Cerebellar cortex (tissue), 1 donor: ENCODE measurements around the gene SHB.

Source experiments
- DNase-seq: peaks from one replicate; pipeline ENCODE4 v3.0.0-alpha.2; 2015; ENCODE audit warnings: low spot score

The SHB gene

GRCh38 chr9:38024036-38024681 lies 44.9 kb downstream of the SHB start:
- DNase-seq, result no peak

GRCh38 chr9:38023661-38024035 lies 45.4 kb downstream of the SHB start:
- no peak for DNase-seq

GRCh38 chr9:38022995-38023394 lies 46.0 kb downstream of the SHB start:
- DNase-seq, result no peak

GRCh38 chr9:38022203-38022895 lies 46.7 kb downstream of the SHB start:
- no peak for DNase-seq

GRCh38 chr9:38020151-38021076 lies 48.6 kb downstream of the SHB start:
- DNase-seq, result no peak

GRCh38 chr9:38019731-38020130 lies 49.3 kb downstream of the SHB start:
- no peak for DNase-seq

- DNase-seq, result no peak
Observed at GRCh38 chr9:38018958-38019602, 49.9 kb downstream of the SHB start.

- no peak for DNase-seq
Observed at GRCh38 chr9:38018241-38018957, 50.6 kb downstream of the SHB start.

- no peak for DNase-seq
Observed at GRCh38 chr9:38017885-38018186, 51.2 kb downstream of the SHB start.

GRCh38 chr9:38017149-38017884 lies 51.7 kb downstream of the SHB start:
- peak; percentile 70 for DNase-seq

GRCh38 chr9:38016375-38017135 lies 52.5 kb downstream of the SHB start:
- no peak for DNase-seq

GRCh38 chr9:38015906-38016305 lies 53.1 kb downstream of the SHB start:
- no peak for DNase-seq

GRCh38 chr9:38015266-38015665 lies 53.8 kb downstream of the SHB start:
- no peak for DNase-seq

- no peak for DNase-seq
Observed at GRCh38 chr9:38012767-38013450, 56.1 kb downstream of the SHB start.

GRCh38 chr9:38011991-38012390 lies 57.0 kb downstream of the SHB start:
- DNase-seq, result no peak

- DNase-seq, result no peak
Observed at GRCh38 chr9:38010918-38011704, 57.9 kb downstream of the SHB start.

GRCh38 chr9:38009990-38010389 lies 59.0 kb downstream of the SHB start:
- no peak for DNase-seq

- no peak for DNase-seq
Observed at GRCh38 chr9:38009035-38009501, 60.0 kb downstream of the SHB start.
